GM18511 (cell line): Measurements from ENCODE around the gene ABHD12.
A peak's percentile ranks its signal among the peaks of the same experiment; 100 is the strongest.

Experiments used
- ATAC-seq: cut with Tn5 transposase; IDR thresholded peaks from one replicate; pipeline ENCODE4 v1.9.1; 2021; ENCODE audit warnings: mild to moderate bottlenecking, moderate library complexity; ENCODE audit not compliant: unreplicated experiment

Gene ABHD12

DNA sequence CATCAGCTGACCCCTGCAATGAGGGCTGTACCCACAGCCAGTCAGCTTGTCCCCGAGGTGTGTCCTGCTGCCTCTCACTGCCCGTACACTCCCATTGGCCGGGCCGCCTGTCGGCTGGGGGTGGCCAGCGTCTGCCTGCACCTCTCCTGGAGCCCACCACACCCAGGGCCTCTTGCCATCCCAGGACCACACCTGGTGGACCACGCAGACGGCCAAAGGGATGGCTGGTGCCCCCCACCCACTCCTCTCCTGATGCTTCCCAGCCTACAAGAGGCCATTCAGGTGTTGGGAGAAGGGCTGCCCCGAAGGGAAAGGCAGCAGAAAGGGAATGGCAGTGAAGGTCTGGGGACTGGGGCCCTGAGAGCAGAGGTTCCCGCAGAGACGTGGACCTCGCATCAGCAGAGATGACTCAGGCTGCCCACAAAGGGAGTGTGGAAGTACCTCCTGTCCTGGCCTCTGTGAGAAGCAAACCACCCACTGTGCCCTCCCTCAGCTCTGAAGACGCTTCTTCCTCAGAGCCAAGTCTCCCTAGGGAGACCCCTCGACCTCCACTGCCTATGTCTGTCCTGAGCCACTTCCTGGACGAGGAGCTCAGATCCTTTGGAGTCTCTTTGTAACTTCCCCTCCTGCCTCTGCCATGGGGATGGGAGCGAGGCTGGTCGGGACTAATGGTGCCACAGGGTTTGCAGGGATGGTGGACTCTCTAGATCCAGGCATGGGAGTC is 81.8 kb downstream of the ABHD12 start:
- ATAC-seq, result no peak

DNA sequence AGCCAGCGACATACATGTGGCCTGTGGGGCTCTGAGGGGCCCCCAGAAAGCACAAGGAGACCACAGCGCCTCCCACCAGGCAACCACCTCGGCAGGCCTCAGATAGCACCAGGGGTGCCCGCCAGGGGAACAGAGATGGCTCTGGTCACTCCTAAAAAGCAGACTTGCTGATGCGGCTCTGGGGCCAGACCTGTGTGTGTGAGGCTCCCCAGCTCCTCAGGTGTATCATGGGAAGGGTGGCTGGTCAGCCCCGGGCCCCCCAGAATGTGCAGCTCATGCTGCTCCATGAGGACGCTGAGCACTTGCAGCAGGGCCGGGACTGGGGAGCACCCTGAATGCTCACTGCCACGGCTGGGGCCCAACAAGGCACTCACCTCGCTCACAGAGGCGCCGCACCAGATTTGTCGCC is 82.5 kb downstream of the ABHD12 start:
- no peak for ATAC-seq

DNA sequence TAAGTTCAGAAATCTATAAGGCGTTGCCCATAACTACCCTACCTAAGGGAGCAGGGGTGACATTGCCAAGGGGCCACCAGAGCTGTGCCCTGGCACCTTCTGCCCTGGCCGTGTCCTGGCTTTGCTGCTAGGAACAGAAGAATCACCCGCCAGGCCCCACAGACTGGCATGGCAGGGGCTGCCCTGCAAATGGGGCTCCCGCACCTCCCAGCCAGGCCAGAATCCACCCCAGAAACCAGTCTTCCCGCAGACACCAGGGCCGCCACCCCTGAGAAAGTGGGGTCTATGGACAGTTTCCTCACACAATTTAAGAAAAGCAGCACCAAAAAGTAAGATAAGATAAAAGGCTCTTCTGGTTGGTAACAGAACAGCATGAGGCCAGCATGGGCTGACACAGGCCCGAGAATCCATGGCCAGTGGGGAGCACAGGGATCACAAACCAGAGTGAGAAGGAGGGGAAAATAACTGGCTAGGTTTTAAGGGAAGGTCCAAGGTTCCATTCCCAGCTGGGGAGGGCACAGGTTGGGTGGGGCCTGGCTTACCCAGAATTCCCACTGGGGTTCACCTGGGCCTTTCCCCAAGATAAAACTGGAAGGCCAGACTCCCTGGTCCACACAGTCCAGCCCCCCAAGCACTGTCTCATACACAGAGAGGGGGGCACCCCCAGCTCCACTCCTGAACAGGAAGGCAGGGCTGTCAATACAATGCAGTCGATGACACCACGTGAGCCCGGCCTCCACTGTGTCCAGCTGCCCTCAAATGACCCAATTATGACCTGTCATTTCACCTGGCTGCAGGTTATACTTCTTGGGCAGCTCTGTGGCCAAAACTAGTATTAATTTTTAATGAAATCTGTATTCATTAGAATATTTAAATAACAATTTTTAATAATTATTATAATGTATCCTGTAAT is 83.4 kb downstream of the ABHD12 start:
- ATAC-seq, result no peak

DNA sequence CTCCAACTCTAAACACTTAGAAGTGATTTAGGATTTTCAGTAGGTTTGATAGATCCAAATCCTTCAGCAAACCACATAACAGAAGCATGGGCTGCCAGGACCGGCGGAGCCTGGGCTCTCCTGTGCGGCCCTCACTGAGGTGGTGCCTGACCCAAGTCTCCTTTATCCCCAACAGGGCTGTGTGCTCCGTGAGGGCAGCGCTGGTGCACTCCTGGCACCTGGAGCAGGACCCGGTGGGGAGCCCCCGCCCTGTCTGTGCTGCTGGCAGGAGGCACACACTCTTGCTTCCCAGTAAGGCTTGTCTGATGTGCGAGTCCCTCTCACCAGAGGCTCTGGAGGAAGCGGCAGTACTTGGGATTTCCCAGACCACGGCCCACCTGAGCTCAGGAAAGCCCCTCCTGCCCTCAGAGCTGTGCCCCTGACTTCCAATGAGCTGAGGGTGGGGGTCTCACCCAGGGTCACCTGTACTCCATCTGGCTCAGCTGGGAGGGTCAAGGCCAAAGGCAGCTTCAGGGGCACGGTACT is 86.5 kb downstream of the ABHD12 start:
- no peak for ATAC-seq

DNA sequence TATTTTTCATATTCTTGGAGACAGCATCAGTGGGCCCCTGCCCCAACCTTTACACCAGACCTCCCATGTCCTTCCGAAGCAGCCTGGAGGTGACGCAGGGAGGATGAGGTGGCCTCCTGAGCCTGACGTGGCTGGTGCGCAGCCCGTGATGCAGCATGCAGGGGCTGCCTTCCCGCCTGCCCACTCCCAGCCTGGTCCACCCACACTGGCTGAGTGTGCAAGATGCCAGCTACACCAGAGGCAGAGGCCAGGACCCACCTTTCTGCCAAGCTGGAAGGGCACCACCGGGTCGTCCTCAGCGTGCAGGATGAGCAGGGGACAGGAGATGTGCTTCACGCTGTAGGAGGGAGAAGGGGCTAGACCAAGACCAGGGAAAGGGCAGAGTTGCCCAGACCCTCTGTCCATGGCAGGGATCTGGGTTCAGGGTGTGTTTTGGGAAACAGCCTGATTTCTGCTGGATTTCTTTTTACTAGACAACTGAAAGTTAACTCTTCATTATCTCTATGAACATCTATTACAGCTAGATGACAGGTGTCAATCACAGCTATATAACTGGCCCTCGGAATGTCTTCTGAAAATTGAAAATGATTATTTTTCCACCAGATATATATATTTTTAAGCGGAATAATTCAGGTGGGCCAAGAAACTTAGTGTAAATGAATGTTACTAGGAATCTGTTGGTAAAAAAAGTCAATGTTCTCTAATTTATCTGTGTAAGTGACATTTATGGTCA is 87.2 kb downstream of the ABHD12 start:
- ATAC-seq, result no peak

DNA sequence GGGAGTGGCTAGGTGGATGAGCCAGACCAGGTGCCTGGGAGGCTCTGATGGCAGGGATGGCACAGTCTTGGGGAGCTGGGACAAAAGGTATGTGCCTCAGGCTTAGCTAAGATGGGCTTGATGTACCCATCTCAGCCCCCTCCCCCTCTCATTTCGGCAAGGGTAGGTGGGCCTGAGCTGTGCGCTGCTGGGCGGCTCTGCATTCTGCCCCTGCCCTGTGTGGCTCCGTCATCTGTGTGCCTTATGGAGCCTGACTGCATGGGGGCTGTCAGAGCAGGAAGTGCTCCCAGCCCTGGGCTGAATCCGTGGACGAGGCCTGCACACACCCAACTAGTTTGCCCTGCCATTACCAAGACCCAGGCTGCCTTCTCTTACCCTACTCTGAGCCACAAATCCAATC is 88.0 kb downstream of the ABHD12 start:
- ATAC-seq, result no peak

DNA sequence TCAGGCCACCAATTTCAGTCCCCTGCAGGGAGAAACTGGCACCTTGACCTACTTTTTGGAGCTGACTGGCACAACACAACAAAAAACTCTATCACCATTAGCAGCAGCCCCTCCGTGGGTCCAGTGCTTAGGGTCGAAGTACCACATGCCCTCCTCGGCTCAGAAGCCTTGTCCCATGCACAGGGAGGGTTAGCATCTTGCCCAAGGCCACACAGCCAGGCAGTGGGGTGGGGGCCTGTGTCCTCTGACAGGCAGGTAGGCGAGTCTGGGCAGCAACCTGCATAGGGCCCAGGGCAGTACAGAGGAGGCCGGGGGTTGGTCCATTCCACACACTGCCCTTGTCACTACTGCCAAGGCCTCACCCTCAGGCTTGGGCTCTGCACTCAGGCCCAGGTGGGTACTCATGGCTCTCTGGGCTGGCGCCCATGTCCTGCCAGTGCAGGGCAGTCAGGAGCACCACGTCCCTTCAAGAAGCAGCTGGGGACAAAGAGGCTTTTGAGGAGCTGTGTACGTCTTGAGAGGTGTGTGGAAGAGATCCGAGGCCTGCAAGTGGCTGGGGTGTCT is 89.2 kb downstream of the ABHD12 start:
- ATAC-seq, result no peak

DNA sequence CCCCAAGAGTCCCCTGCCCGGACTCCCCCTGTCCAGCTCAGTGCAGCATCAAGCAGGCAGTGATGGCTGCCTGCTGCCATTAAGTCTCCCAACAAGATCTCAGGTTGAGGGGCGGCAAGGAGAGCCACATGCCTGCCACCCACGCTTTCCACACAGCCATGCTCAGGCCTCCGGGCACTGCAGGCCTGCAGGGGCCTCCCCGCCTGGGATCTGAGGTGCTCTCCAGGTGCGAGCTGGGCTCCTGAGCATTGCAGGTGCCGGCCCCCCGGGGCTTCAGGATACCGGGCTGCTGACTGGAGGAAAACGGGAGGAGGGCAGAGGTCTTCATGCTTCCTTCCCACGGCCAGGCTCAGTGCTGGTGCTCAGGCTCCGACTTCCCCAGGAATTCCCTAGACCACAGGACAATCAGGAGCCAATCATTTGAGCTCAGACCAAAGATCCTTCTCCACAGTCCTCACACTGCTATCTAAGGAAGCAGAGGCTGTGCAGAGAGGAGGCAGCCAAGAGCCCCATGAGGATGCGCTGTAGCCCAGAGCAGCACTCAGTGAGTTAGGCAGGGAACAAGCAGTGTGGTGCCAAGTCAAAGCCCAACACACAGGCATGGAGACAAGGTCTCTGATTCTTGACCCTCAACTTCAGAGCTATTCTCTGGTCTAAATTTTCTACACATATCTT is 90.0 kb downstream of the ABHD12 start:
- no peak for ATAC-seq

DNA sequence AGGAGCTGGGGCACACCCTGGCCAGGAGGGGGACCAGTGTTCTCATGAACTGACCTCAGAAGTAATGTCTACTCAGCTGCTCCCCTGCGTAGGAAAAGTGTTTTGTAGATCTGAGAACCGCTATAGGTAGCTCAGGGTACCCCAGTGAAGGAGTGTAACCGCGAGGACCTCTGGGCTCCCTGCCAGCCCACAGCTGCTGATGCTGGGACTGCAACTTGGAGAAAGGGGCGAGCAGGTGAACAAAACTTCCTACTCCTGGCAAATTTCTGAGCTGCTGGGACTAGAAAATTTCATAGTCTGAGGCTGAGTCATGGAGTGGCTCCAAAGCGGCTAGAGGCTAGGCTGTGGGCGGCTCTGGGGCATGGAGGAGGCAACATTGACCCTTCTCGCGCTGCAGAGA is 90.8 kb downstream of the ABHD12 start:
- no peak for ATAC-seq

DNA sequence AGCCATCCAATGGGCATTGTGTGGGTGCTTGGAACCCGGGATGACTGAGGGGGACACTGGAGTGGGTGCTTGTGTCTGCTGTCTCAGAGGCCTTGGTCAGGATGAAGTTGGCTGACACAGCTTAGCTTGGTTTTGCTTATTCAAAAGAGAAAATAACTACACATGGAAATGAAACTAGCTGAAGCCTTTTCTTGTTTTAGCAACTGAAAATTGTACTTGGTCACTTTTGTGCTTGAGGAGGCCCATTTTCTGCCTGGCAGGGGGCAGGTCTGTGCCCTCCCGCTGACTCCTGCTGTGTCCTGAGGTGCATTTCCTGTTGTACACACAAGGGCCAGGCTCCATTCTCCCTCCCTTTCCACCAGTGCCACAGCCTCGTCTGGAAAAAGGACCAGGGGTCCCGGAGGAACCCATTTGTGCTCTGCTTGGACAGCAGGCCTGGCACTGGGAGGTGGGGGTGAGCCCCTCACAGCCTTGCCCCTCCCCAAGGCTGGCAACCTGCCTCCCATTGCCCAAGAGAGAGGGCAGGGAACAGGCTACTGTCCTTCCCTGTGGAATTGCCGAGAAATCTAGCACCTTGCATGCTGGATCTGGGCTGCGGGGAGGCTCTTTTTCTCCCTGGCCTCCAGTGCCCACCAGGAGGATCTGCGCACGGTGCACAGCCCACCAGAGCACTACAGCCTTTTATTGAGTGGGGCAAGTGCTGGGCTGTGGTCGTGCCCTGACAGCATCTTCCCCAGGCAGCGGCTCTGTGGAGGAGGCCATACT is 93.3 kb downstream of the ABHD12 start:
- peak; percentile 77 for ATAC-seq

DNA sequence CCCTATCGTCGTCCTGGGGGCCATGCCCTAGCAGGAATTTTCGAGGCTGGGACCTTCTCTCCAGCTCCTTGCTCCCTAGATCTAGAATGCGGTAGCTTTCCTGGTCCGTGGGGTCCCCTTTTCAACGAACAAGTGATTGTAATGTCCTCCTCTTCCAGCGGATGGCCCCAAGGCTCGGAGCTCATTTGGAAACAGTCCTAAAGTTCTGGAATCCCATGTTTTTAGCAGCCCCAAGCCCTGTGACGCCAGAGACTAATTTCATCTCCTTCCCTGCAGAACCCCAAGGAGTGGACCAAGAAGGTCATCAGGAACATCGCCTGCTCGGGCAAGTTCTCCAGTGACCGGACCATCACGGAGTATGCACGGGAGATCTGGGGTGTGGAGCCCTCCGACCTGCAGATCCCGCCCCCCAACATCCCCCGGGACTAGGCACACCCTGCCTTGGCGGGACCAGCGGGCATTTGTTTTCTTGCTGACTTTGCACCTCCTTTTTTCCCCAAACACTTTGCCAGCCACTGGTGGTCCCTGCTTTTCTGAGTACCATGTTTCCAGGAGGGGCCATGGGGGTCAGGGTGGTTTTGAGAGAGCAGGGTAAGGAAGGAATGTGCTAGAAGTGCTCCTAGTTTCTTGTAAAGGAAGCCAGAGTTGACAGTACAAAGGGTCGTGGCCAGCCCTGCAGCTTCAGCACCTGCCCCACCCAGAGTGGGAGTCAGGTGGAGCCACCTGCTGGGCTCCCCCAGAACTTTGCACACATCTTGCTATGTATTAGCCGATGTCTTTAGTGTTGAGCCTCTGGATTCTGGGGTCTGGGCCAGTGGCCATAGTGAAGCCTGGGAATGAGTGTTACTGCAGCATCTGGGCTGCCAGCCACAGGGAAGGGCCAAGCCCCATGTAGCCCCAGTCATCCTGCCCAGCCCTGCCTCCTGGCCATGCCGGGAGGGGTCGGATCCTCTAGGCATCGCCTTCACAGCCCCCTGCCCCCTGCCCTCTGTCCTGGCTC is 94.2 kb downstream of the ABHD12 start:
- peak; percentile 39 for ATAC-seq

DNA sequence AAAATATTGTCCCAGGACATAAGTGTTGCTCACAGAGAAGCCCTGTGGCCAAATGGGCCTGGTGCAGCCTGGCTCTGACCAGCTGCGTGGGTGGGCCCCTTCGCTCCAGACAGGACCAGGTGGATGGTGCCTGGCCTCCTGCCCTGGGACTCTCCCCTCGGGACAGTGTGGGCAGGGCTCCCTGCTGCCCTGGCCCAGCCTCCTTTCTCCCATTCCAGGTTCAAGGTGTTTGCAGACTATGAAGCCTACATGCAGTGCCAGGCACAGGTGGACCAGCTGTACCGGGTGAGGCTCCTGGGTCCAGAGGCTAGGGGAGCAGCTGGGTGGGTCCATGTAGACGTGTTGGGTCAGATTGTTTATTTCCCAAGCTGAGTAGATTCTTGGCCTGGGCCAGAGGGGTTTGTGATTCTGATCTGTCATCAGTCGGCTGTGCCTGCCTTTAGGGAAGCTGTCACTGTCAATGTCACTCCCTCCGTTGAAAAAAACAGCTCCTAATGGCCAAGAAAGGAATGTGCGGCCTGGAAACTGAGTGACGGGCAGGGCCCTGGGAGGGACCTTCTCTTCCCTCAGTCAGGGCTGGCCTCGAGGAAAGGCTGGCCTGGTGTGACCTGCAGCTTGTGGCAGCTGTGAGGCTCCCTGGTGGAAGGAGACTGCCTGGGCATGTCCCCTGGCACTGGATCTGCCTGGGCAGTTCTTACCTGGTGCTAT is 95.1 kb downstream of the ABHD12 start:
- no peak for ATAC-seq

DNA sequence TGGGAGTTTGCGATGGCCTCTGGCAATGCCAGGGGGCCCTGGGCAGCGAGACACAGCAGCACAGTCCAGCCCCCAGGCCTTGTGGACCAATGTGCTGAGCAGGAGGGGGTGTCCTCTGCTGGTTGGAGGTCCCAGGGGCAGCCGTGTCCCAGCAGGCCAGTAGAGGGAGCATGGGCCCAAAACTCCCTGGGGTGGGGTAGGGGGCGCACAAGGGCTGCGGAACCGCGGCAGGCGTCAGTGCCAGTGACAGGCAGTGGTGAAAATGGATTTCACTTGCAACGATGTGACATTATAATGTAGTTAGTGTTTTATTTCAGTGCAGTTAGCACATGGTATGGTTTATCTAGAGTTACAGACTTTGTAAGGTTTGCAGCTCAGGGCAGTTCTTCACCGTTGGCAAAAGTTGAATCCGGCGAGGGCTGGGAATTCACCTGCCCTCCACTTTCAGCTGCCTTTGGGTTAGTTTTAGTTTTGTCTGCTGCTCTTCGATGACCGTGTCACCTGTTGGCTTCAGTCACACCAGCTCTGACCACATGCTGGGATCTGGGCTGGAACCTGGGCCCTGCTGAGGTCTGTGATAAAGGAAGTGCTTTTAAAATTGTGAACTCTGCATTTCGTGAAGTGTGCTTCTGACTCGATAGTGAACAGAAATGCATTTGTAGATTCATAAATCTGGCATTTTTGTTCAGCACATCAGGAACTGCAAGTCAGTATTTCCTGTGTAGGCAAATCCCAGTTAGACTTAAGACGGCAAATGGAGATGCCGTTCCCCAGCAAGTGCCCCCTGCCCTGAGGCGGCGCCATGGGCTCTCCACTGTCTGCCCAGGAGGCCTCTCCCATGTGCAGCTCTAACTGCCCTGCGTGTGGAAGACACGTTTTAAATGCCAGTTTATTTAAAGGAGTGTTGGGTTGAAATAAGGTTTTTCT is 95.9 kb downstream of the ABHD12 start:
- ATAC-seq, result peak; percentile 38

DNA sequence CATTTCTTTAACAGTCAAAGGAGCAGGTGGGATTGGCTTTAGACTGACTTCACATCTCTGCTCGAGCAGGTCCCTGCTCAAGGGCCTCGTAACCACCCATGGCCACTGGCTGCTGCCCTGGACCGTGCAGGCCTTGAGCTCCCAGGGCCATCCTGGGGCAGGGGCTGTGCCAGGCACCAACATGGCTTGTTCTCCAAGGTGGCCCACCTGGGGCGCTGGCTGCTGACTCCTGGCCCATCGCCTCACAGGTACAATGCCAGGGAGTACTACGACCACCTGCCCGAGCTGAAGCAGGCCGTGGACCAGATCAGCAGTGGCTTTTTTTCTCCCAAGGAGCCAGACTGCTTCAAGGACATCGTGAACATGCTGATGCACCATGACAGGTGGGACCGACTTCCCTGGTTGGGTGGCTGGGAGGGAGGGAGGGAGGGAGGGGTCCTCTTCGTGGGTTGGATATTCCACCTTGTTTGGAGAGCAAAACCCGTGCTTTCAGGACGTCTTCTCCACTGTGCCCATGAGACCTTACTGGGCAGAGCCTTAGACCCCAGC is 96.7 kb downstream of the ABHD12 start:
- no peak for ATAC-seq

DNA sequence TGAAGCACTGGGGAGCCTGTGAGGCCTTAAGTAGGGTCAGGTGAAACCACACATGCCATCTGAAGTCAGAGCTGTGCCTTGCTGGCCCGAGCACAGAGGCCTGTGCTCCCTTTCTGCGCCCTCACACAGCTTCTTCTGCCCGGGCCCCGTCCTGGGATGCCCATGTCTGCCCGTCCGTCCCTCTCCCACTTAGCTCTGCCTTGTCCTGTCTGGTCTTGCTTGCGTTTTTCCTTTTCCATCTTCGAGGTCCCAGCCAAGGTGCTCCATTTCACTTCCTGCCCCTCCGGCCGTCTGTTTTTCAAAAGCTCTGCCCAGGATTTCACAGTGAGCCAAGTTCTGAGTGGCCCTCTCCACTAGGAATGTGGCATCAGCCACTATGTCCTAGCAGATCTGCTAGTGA is 97.1 kb downstream of the ABHD12 start:
- ATAC-seq, result no peak

DNA sequence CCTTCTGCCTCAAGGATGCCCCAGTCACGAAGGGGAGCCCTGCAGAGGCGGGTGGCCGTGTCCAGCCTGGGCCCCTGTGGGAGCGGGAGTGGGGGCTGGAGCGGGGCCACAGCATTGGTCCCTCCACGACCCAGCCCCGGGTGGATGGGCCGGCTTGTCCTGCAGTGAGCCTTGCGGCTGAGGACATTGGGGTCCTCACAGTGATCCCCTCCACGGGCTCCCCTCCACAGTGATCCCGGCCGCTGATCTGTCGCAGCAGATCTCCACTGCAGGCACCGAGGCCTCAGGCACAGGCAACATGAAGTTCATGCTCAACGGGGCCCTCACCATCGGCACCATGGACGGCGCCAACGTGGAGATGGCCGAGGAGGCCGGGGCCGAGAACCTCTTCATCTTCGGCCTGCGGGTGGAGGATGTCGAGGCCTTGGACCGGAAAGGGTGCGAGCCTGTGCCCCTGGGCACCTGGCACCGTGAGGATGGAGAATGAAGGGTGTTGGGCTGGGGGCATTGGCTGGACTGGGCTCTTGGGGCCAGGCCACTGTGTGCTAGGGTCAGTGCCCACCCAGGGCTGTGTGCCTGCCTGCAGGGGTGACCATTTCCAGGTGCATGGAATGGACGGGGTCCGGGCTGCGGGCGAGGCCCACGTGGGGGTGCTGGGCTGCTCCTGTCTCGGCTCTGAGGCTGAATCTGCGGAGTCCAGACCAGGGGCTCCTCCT is 98.3 kb downstream of the ABHD12 start:
- no peak for ATAC-seq
